ENCODE measurements around the gene C1QTNF12.
"Not testable (repeated sequence)": the region's sequence is repeated elsewhere in the genome, so short reads cannot be mapped to it uniquely, and the experiment has no call there.

Gene C1QTNF12

GRCh38 chr1:1199141-1199960, 47.2 kb downstream of the C1QTNF12 start:
- no peak for DNase-seq (ENCODE audit: low read depth)

- no peak for DNase-seq (ENCODE audit: low read depth)
These were observed 47.9 kb downstream of the C1QTNF12 start for GRCh38 chr1:1198423-1199140.

- no peak for DNase-seq (ENCODE audit: low read depth)
These were observed 48.7 kb downstream of the C1QTNF12 start for GRCh38 chr1:1197551-1198422.

- DNase-seq (ENCODE audit: low read depth), result no peak
These were observed 49.4 kb downstream of the C1QTNF12 start for GRCh38 chr1:1197188-1197500.

GRCh38 chr1:1196431-1197187, 49.9 kb downstream of the C1QTNF12 start:
- DNase-seq (ENCODE audit: low read depth), result no peak

- not testable (repeated sequence) for DNase-seq (ENCODE audit: low read depth)
These were observed 50.8 kb downstream of the C1QTNF12 start for GRCh38 chr1:1195726-1196125.

GRCh38 chr1:1194723-1195122, 51.8 kb downstream of the C1QTNF12 start:
- no peak for DNase-seq (ENCODE audit: low read depth)
